ENCODE measurements around the gene CHRNA3.

Gene CHRNA3

DNA sequence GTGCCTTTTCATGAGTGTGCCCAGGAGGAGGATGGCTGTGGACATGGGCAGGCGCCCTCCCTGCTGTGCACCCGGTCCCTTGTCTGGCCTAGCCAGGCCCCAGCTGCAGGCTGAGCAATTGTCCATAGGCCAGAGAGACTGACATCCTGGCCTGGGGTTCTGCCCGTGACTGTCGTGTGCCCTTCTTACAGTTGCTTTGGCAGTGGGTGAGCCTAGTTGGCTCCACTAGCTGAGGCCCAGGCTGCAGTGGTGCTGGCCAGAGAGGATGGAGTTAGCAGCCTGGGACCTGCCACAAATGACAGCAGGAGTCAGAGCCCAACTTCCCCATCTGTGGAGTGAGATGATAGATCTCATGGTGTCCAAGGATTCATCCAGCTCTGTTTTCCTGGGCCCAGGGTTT is 29.2 kb upstream of the CHRNA3 start:
- no peak for TF ChIP-seq CEBPB (IDR thresholded peaks at IDR 0.05)
- TF ChIP-seq YY1 (IDR thresholded peaks at IDR 0.05; ENCODE audit: low read depth), result no peak
- TF ChIP-seq RAD21 (IDR thresholded peaks at IDR 0.05; ENCODE audit: low read depth), result no peak
- no peak for TF ChIP-seq TAF1 (IDR thresholded peaks at IDR 0.05; ENCODE audit: low read depth)
- no peak for TF ChIP-seq EP300 (IDR thresholded peaks at IDR 0.05; ENCODE audit: borderline replicate concordance)
- TF ChIP-seq, protein P1, sequence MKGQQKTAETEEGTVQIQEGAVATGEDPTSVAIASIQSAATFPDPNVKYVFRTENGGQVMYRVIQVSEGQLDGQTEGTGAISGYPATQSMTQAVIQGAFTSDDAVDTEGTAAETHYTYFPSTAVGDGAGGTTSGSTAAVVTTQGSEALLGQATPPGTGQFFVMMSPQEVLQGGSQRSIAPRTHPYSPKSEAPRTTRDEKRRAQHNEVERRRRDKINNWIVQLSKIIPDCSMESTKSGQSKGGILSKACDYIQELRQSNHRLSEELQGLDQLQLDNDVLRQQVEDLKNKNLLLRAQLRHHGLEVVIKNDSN (IDR thresholded peaks at IDR 0.05), result no peak

DNA sequence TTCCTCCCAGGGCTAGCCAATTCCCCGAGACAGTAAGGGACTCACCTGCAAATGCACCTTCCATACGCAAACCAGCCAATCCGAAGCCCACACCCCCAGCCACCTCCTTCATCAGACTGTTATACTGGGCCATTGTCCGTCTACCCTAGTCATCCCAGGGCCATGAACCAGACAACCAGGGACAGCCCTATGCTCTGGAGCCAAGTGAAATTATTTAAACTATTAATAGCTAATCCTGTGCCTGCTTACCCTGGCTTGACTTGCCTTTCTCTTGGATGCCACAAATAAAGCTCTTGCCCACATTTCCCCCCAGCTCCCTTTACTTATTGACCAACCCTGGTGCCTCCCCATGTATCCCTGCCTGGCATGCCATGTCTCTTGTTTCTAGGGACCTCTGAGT is 24.2 kb upstream of the CHRNA3 start:
- TF ChIP-seq TAF1 (IDR thresholded peaks at IDR 0.05; ENCODE audit: low read depth), result no peak
- TF ChIP-seq EP300 (IDR thresholded peaks at IDR 0.05; ENCODE audit: borderline replicate concordance), result no peak
- TF ChIP-seq TEAD4 (IDR thresholded peaks at IDR 0.05), result no peak
- no peak for TF ChIP-seq RAD21 (IDR thresholded peaks at IDR 0.05; ENCODE audit: low read depth)
- no peak for TF ChIP-seq YY1 (IDR thresholded peaks at IDR 0.05; ENCODE audit: low read depth)
- TF ChIP-seq, protein P2, sequence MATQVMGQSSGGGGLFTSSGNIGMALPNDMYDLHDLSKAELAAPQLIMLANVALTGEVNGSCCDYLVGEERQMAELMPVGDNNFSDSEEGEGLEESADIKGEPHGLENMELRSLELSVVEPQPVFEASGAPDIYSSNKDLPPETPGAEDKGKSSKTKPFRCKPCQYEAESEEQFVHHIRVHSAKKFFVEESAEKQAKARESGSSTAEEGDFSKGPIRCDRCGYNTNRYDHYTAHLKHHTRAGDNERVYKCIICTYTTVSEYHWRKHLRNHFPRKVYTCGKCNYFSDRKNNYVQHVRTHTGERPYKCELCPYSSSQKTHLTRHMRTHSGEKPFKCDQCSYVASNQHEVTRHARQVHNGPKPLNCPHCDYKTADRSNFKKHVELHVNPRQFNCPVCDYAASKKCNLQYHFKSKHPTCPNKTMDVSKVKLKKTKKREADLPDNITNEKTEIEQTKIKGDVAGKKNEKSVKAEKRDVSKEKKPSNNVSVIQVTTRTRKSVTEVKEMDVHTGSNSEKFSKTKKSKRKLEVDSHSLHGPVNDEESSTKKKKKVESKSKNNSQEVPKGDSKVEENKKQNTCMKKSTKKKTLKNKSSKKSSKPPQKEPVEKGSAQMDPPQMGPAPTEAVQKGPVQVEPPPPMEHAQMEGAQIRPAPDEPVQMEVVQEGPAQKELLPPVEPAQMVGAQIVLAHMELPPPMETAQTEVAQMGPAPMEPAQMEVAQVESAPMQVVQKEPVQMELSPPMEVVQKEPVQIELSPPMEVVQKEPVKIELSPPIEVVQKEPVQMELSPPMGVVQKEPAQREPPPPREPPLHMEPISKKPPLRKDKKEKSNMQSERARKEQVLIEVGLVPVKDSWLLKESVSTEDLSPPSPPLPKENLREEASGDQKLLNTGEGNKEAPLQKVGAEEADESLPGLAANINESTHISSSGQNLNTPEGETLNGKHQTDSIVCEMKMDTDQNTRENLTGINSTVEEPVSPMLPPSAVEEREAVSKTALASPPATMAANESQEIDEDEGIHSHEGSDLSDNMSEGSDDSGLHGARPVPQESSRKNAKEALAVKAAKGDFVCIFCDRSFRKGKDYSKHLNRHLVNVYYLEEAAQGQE (IDR thresholded peaks at IDR 0.05; ENCODE audit: low read depth), result no peak
- no peak for TF ChIP-seq ZBTB7A (IDR thresholded peaks at IDR 0.05; ENCODE audit: low read depth)
- no peak for TF ChIP-seq EGR1 (IDR thresholded peaks at IDR 0.05)
- no peak for TF ChIP-seq FOXM1 (IDR thresholded peaks at IDR 0.05; ENCODE audit: borderline replicate concordance, low read depth)
- TF ChIP-seq, protein P3, sequence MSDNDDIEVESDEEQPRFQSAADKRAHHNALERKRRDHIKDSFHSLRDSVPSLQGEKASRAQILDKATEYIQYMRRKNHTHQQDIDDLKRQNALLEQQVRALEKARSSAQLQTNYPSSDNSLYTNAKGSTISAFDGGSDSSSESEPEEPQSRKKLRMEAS (IDR thresholded peaks at IDR 0.05), result no peak
- TF ChIP-seq TCF12 (IDR thresholded peaks at IDR 0.05; ENCODE audit: low read depth), result no peak
- TF ChIP-seq CREB1 (IDR thresholded peaks at IDR 0.05; ENCODE audit: low read depth), result no peak
- TF ChIP-seq NFIC (IDR thresholded peaks at IDR 0.05), result no peak
- TF ChIP-seq CEBPB (IDR thresholded peaks at IDR 0.05), result no peak

DNA sequence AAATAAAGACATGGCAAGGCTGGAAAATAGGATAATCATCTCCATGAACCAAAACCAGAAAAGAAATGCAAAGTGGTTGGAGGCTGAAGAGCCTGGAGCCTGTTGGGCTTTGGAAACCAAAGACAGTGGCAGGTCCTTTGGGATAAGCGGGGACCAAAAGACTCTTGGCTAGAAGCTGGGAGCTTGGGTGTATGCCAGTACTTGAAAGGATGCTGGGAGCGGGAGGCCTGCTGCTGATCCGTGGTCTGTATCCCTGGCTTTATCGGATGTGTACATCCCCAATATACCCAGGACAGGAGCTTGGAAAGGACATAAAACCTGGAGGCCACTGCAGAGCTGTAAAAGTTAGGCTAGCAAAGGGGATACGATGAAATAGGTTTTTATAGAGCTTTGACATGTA is 21.5 kb upstream of the CHRNA3 start:
- TF ChIP-seq FOXM1 (IDR thresholded peaks at IDR 0.05; ENCODE audit: borderline replicate concordance, low read depth) (no peak), ZBTB7A (IDR thresholded peaks at IDR 0.05; ENCODE audit: low read depth) (no peak), EGR1 (IDR thresholded peaks at IDR 0.05) (no peak), RAD21 (IDR thresholded peaks at IDR 0.05; ENCODE audit: low read depth) (no peak), TEAD4 (IDR thresholded peaks at IDR 0.05) (no peak), NFIC (IDR thresholded peaks at IDR 0.05) (no peak), EP300 (IDR thresholded peaks at IDR 0.05; ENCODE audit: borderline replicate concordance) (no peak), CEBPB (IDR thresholded peaks at IDR 0.05) (no peak), CREB1 (IDR thresholded peaks at IDR 0.05; ENCODE audit: low read depth) (no peak), YY1 (IDR thresholded peaks at IDR 0.05; ENCODE audit: low read depth) (no peak), TAF1 (IDR thresholded peaks at IDR 0.05; ENCODE audit: low read depth) (no peak), TCF12 (IDR thresholded peaks at IDR 0.05; ENCODE audit: low read depth) (no peak)
- TF ChIP-seq, protein P3 (IDR thresholded peaks at IDR 0.05), result no peak
- TF ChIP-seq, protein P1 (IDR thresholded peaks at IDR 0.05), result no peak
- TF ChIP-seq, protein P2 (IDR thresholded peaks at IDR 0.05; ENCODE audit: low read depth), result no peak

DNA sequence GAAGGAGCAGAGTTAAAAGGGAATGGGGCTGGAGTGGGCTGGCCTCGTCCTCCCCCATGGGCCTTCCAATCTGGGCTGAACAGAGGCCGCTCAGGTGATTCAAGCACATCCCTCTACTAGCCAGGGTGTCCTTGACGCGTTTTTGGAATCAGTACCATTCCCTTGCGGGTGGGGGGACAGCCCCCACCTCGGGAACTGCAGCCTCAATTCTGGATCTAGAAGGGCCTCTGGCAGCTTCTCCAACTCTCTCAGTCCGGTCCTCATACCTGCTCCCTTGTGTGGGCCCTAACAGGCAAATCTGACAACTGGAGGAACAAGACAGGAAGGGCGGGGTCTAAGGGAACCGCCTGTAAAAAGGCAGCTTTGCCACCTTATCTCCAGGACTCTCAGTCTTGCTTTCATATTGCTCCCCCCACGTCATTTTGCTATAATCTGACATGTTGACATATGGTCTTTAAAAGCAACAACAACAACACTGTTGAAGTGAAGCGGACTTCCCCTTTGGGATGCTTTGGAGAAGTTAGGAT is 21.0 kb upstream of the CHRNA3 start:
- TF ChIP-seq RAD21 (IDR thresholded peaks at IDR 0.05; ENCODE audit: low read depth) (no peak), TCF12 (IDR thresholded peaks at IDR 0.05; ENCODE audit: low read depth) (no peak), EP300 (IDR thresholded peaks at IDR 0.05; ENCODE audit: borderline replicate concordance) (no peak), CREB1 (IDR thresholded peaks at IDR 0.05; ENCODE audit: low read depth) (no peak), FOXM1 (IDR thresholded peaks at IDR 0.05; ENCODE audit: borderline replicate concordance, low read depth) (no peak), TAF1 (IDR thresholded peaks at IDR 0.05; ENCODE audit: low read depth) (no peak), EGR1 (IDR thresholded peaks at IDR 0.05) (no peak), CEBPB (IDR thresholded peaks at IDR 0.05) (no peak), YY1 (IDR thresholded peaks at IDR 0.05; ENCODE audit: low read depth) (no peak), NFIC (IDR thresholded peaks at IDR 0.05) (no peak)
- TF ChIP-seq, protein P1 (IDR thresholded peaks at IDR 0.05), result no peak
- TF ChIP-seq, protein P3 (IDR thresholded peaks at IDR 0.05), result no peak

DNA sequence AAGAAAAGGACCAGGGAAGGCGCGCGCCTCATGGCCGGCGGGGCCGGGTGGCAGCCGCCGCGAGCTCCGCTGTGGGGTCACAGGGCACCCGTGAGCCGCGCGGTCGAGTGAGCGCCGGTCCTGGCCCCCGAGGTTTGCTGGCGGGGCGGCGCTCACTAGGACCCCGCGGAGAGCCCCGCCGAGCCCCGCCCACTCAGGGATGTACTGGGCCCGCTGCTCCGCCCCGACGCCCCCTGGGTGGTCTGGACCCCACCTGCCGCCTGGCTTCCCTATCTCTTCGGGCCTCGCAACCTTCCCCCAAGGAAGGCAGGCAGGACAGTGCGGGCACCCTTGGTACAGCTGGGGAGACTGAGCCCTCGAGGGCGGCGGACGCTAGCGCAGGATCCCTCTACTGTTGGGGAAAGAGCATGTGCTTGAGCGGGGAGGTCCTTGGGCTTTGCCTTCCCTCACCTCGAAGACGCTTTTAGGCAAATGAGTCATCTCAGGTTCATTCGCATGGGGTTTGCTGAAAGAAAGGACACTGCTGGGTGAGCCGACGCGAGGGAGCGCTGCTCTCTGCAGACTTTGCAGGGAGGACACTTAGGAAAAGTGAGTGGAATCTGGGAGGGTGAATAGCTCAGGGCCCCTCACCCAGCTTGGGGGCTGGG is 20.4 kb upstream of the CHRNA3 start, which contains the start of gene CHRNB4:
Gene CHRNB4 (minus strand): TSS at position 109 of the 647 bp plus-strand sequence. CDS start 77 bp downstream, at position 32.
- peak; percentile 92 for TF ChIP-seq ZBTB7A (IDR thresholded peaks at IDR 0.05; ENCODE audit: low read depth)
- TF ChIP-seq YY1 (IDR thresholded peaks at IDR 0.05; ENCODE audit: low read depth), result peak; percentile 43
- no peak for TF ChIP-seq EGR1 (IDR thresholded peaks at IDR 0.05)
- TF ChIP-seq, protein P3 (IDR thresholded peaks at IDR 0.05), result peak; percentile 44
- TF ChIP-seq, protein P2 (IDR thresholded peaks at IDR 0.05; ENCODE audit: low read depth), result no peak
